Iris pigment epithelial cell (primary cell): ENCODE measurements around the gene MCM5.
A peak's percentile ranks its signal among the peaks of the same experiment; 100 is the strongest.

Experiments
- DNase-seq: peaks from one replicate; pipeline ENCODE4 v3.0.0-alpha.2; 2011; ENCODE audit warnings: low read depth

The MCM5 gene

GRCh38 chr22:35399678-35400500, at the start of gene MCM5:
TSS of gene MCM5 (plus strand) at chr22:35400140. CDS start at chr22:35400439, 299 bp downstream.
- peak; percentile 98 for DNase-seq

GRCh38 chr22:35350539-35351503, 49.1 kb upstream of the MCM5 start:
- peak; percentile 89 for DNase-seq

GRCh38 chr22:35352214-35353111, 47.5 kb upstream of the MCM5 start:
- no peak for DNase-seq

GRCh38 chr22:35353318-35353717, 46.6 kb upstream of the MCM5 start:
- DNase-seq, result no peak

- no peak for DNase-seq
Observed at GRCh38 chr22:35354068-35354467, 45.9 kb upstream of the MCM5 start.

GRCh38 chr22:35357883-35358621, 41.9 kb upstream of the MCM5 start:
- DNase-seq, result no peak

GRCh38 chr22:35359380-35360065, 40.4 kb upstream of the MCM5 start:
- no peak for DNase-seq

- DNase-seq, result no peak
Observed at GRCh38 chr22:35361001-35361558, 38.9 kb upstream of the MCM5 start.

GRCh38 chr22:35363566-35364086, 36.3 kb upstream of the MCM5 start:
- no peak for DNase-seq

GRCh38 chr22:35364230-35364629, 35.7 kb upstream of the MCM5 start:
- DNase-seq, result peak; percentile 79

- DNase-seq, result no peak
Observed at GRCh38 chr22:35367331-35367886, 32.5 kb upstream of the MCM5 start.

- DNase-seq, result no peak
Observed at GRCh38 chr22:35368386-35368785, 31.6 kb upstream of the MCM5 start.

GRCh38 chr22:35369996-35370395, 29.9 kb upstream of the MCM5 start:
- DNase-seq, result no peak

GRCh38 chr22:35373781-35374180, 26.2 kb upstream of the MCM5 start:
- DNase-seq, result no peak

- DNase-seq, result no peak
Observed at GRCh38 chr22:35375031-35375430, 24.9 kb upstream of the MCM5 start.

GRCh38 chr22:35375526-35375925, 24.4 kb upstream of the MCM5 start:
- no peak for DNase-seq

- peak; percentile 99 for DNase-seq
Observed at GRCh38 chr22:35376728-35377472, 23.0 kb upstream of the MCM5 start.

- DNase-seq, result no peak
Observed at GRCh38 chr22:35377735-35378134, 22.2 kb upstream of the MCM5 start.

GRCh38 chr22:35378621-35379020, 21.3 kb upstream of the MCM5 start:
- no peak for DNase-seq
